NCI-H2171 (cell line): ENCODE data around the gene DDI2.
"Not testable (repeated sequence)": the region's sequence is repeated elsewhere in the genome, so short reads cannot be mapped to it uniquely, and the experiment has no call there.

Experiments
- DNase-seq: peaks from one replicate; lab custom pipeline; 2025; lab: John Stamatoyannopoulos, UW

Gene DDI2

GRCh38 chr1:15636436-15636835 lies 19.2 kb downstream of the DDI2 start:
- DNase-seq, result no peak

- no peak for DNase-seq
Measured at GRCh38 chr1:15637826-15638225, 20.6 kb downstream of the DDI2 start.

DNA sequence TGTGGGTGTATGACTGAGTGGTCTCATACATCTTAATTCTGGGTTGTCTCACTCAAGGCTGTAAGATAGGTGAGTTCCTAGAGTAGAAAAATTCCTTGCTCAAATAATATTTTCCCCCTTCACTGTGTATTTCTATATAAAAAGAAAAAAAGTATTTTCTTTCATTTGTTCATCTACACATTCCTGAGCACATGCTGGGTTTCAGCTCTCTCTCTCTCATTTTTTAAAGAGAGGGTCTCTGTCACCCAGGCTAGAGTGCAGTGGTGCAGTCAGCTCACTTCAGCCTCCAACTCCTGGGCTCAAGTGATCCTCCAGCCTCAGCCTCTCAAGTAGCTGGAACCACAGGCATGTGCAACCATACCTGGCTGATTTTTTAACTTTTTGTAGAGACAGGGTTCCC lies 22.0 kb downstream of the DDI2 start:
- no peak for DNase-seq

DNA sequence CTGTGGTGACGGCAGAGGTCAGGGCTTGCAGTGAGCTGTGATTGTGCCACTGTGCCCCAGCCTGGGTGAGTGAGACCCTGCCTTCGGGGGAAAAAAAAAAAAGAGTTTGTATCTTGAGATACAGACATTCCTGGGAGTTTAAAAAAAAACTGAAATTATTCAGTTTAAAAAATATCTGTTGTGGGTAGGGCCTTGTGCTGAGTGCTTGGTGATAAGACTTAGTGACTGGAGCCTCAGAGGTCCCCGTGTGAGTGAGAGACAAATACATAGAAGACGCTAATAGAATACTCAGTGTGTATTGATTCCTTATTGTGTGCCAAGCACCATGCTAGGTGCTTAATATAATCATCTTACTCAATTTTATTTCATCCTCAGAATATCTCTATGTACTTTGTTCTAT lies 22.7 kb downstream of the DDI2 start:
- DNase-seq, result no peak

DNA sequence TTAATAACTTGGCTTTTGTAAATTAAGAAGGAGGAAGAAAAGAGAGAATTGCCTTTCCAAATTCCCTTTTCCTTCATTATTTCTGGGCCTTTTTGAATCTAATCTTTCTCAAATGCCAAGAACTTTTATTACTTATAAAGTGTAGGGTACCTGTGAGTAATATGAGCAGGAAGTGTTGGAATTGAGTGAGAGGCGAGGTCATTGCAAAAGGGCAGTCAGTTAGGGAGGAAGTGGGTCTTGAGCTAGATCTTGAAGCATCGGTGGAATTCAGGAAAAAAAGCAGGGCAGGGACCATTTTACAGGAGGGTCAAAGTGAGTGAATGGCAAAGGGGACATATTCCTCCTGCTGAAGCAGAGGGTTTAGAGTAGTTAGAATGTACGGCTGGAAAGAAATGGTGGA lies 23.4 kb downstream of the DDI2 start:
- no peak for DNase-seq

- no peak for DNase-seq
Measured at GRCh38 chr1:15649937-15650336, 32.7 kb downstream of the DDI2 start.

DNA sequence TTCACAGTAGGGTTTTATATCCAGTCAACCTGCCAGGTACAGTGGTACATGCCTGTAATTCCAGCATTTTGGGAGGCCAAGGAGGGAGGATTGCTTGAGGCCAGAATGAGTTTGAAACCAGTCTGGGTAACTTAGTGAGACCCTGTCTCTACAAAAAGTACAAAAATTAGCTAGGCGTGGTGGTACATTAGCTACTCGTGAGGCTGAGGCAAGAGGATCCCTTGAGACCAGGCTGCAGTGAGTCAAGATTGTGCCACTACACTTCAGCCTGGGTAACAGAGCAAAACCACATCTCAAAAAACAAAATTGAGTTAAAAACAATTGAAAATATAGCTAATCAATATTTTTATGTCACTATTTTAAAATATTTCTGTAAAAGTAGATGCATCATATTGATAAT lies 33.2 kb downstream of the DDI2 start:
- no peak for DNase-seq

DNA sequence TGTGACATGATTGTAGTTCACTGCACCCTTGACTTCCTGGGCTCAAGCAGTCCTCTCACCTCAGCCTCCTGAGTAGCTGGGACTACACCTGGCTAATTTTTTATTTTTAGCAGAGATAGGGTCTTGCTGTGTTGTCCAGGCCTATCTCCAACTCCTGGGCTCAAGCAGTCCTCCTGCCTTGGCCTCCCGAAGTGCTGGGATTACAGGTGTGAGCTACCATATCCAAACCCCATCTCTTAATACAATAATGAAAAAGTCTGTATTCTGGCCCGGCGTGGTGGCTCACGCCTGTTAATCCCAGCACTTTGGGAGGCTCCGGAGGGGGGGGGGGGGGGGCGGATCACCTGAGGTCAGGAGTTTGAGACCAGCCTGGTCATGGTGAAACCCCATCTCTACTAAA lies 34.9 kb downstream of the DDI2 start:
- not testable (repeated sequence) for DNase-seq

DNA sequence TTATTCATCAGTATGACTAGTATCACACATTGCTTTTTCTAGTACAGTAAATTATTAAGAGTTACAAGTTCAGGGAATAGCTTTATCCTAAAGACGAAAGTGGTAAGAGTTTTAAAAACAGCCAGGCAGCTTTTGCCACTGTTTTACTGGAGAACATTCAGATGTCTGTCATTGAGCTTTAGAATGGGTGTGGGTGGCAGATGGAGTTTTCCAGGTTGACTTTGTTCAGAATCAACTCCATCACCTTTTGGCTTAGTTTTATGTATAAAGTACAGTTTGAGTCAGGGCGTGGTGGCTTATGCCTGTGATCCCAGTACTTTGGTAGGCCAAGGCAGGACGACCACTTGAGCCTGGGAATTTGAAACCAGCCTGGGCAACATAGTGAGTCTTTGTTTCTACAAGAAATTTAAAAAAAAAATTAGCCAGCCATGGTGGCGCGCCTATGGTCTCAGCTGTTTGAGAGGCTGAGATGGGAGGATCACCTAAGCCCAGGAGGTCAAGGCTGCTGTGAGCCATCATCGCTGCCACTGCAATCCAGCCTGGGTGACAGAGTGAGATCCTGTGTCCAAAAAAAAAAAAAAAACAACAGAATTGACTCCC lies 36.9 kb downstream of the DDI2 start:
- DNase-seq, result no peak

GRCh38 chr1:15656464-15656863 lies 39.2 kb downstream of the DDI2 start:
- DNase-seq, result no peak

DNA sequence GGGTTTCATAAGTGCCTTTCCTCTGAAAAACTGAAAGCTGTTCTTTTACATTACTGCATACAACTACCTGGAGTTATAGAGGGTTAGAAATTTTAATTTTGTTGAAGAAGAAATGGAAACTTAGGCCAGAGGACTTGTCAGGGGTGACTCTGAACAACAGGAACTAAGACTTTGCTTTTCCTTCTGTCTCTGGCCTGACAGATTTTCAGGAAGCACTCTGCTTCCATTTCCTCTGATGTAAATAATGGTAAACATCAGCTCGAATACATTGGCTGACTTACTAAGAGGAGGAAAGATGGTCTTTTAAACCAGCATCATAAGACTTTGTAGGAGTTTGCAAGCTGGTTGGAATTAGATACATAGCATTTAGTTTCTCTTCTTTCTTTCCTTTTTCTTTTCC lies 39.8 kb downstream of the DDI2 start:
- DNase-seq, result no peak

DNA sequence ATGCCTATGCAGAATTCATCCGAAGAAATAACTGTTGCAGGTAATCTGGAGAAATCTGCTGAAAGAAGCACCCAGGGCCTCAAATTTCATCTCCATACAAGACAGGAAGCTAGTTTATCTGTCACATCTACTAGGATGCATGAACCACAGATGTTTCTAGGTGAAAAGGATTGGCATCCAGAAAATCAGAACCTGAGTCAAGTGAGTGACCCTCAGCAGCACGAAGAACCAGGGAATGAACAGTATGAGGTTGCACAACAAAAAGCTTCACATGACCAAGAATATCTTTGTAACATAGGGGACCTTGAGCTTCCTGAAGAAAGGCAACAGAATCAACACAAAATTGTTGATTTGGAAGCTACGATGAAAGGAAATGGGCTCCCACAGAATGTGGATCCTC lies 42.9 kb downstream of the DDI2 start:
- DNase-seq, result no peak

GRCh38 chr1:15662477-15662876 lies 45.2 kb downstream of the DDI2 start:
- no peak for DNase-seq

- no peak for DNase-seq
Measured at GRCh38 chr1:15663925-15664324, 46.7 kb downstream of the DDI2 start.

DNA sequence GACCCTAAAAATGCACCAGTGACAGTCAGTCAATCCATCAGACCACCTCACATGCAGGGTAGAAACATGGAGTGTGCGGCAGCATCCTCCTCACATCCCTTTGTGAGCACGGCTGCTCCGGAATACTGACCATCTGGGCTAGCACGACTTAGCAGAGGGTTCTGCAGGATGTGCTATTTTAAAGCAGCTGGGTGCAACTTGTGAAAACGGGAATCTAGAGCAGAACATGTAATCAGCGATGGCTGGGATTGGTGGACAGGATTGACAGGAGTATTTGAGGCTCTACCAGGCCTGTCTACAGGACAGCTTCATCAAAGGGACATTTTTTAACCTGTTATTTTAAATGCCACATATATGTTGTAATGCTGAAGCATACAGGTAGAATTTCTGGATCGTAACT lies 50.1 kb downstream of the DDI2 start:
- no peak for DNase-seq

GRCh38 chr1:15668089-15668754 lies 51.0 kb downstream of the DDI2 start:
- DNase-seq, result no peak

GRCh38 chr1:15669074-15669473 lies 51.8 kb downstream of the DDI2 start:
- no peak for DNase-seq

GRCh38 chr1:15669864-15670263 lies 52.6 kb downstream of the DDI2 start:
- DNase-seq, result no peak

DNA sequence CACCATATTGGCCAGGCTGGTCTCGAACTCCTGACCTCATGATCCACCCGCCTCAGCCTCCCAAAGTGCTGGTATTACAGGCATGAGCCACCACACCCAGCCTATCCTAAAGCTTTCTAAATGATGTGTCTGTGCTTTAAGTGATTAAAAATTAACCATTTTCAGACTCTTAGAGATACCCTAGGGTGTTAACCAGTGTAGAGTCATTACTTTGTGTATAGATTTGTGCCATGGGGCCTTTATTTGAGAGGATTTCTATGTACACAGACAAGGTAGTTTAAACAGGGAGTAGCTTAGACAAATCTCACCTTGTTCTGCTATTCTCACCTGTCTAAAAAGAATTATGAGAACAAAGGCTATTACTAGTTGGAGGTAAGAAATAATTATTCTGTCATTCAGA lies 54.2 kb downstream of the DDI2 start:
- no peak for DNase-seq

DNA sequence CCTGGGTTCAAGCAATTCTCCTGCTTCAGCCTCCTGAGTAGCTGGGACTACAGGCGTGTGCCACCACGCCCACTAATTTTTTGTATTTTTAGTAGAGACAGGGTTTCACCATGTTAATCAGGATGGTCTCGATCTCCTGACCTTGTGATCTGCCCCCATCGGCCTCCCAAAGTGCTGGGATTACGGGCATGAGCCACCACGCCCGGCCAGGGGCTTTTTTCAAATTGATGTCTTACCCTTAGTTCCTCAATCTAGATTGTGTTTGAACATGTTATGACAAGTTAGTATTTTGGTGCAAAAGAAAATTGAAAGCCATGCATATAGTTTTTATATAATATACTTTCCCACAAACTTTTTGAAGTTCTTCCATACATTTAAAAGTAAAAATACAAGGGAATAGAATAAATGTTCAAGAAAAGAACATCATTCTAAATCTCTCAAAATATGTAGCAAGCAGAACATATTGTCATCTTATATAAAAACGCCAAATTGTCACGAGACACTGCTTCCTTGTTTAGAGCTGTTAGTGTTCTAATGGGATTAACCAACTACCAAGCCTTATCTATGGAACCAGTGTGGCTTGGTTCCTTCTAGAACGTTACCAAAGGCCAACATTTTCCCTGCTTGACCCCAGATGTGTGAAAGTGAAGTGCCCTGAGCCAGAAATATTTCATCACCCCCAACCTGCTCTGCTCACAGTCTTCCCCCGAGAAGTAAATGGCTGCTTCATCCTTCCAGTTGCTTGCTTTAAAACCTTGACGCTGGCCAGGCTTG lies 57.3 kb downstream of the DDI2 start:
- no peak for DNase-seq

GRCh38 chr1:15676010-15676409 lies 58.8 kb downstream of the DDI2 start:
- no peak for DNase-seq

- DNase-seq, result no peak
Measured at GRCh38 chr1:15676688-15677661, 59.7 kb downstream of the DDI2 start.
